22Rv1 (cell line): ENCODE data around the gene HES5.

Source experiments
- H3K27ac ChIP-seq: fragments of 450-650 bp; 2 replicates; pipeline ENCODE4 v1.5.1; 2017
- CTCF ChIP-seq: fragments of 450-650 bp; IDR thresholded peaks from 2 replicates; pipeline ENCODE4 v1.5.1; 2017; ENCODE audit warnings: mild to moderate bottlenecking
- ZFX ChIP-seq: fragments of 450-650 bp; IDR thresholded peaks from 2 replicates; pipeline ENCODE4 v1.6.1; 2017; ENCODE audit warnings: antibody characterized with exemption, borderline replicate concordance

HES5 gene

GRCh38 chr1:2564006-2564814 lies 34.1 kb upstream of the HES5 start:
- no peak for TF ChIP-seq ZFX
- TF ChIP-seq CTCF, result no peak
- H3K27ac ChIP-seq, result no peak overlapping the region

GRCh38 chr1:2563205-2563604 lies 33.1 kb upstream of the HES5 start:
- TF ChIP-seq ZFX, result no peak
- H3K27ac ChIP-seq, result no peak overlapping the region

GRCh38 chr1:2561898-2562895 lies 32.1 kb upstream of the HES5 start:
- H3K27ac ChIP-seq, result no peak overlapping the region
- peak; percentile 47 for TF ChIP-seq CTCF
- no peak for TF ChIP-seq ZFX

GRCh38 chr1:2561446-2561845 lies 31.4 kb upstream of the HES5 start:
- TF ChIP-seq CTCF (no peak), ZFX (no peak)
- H3K27ac ChIP-seq, result no peak overlapping the region

- TF ChIP-seq ZFX (no peak), CTCF (no peak)
- no peak overlapping the region for H3K27ac ChIP-seq
These were observed 30.4 kb upstream of the HES5 start for GRCh38 chr1:2560299-2561073.

- H3K27ac ChIP-seq, result no peak overlapping the region
- TF ChIP-seq ZFX, result no peak
These were observed 29.6 kb upstream of the HES5 start for GRCh38 chr1:2559509-2560298.

GRCh38 chr1:2558861-2559260 lies 28.8 kb upstream of the HES5 start:
- H3K27ac ChIP-seq, result no peak overlapping the region
- TF ChIP-seq ZFX, result no peak
- no peak for TF ChIP-seq CTCF
